GM12872 (cell line): ENCODE data around the gene TXNDC12.

Experiments used
- CTCF ChIP-seq: IDR thresholded peaks from 3 replicates; pipeline ENCODE4 v1.5.1; 2011; ENCODE audit warnings: low read depth, mild to moderate bottlenecking, low read length, moderate library complexity; ENCODE audit not compliant: insufficient read depth

TXNDC12 gene

DNA sequence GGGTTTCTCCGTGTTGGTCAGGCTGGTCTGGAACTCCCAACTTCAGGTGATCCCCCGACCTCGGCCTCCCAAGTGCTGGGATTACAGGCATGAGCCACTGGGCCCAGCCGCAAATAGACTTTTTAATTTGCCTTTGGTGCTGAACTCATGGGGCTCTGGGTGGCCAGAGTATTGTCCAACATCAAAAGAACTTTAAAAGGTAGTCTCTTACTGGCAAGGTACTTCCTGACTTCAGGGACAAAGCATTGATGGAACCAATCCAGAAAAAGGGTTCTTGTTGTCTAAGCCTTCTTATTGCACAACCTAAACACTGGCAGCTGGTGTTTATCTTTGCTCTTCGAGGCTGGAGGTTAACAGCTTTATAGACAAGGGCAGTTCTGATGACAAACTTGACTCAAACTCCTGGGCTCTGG is 17.6 kb downstream of the TXNDC12 start:
- no peak for TF ChIP-seq CTCF

GRCh38 chr1:52034050-52034384 is 21.0 kb downstream of the TXNDC12 start:
- TF ChIP-seq CTCF = no peak

GRCh38 chr1:52033190-52034049 is 21.6 kb downstream of the TXNDC12 start, which contains the start of gene KTI12:
KTI12 (minus strand) TSS chr1:52033810; CDS start chr1:52033761, 49 bp downstream.
- TF ChIP-seq CTCF = no peak

DNA sequence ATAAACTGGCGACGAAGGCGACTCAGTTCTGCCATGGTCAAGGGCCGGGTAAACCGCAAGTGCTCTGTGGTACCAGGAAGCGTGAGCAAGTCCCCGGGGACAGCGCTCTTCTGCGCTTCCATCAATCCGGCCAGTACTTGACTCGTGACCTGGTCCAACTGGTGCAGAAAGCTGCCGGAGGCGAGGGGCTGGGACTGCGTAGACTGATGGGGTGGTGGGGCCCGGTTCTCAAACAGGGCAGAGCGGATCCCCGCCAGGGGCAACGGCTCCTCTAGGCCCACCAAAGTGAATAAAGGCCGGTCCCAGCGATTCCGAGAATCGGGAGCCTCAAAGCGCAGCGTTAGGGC is 22.2 kb downstream of the TXNDC12 start:
- no peak for TF ChIP-seq CTCF

GRCh38 chr1:52032124-52032784 is 22.7 kb downstream of the TXNDC12 start:
- no peak for TF ChIP-seq CTCF

DNA sequence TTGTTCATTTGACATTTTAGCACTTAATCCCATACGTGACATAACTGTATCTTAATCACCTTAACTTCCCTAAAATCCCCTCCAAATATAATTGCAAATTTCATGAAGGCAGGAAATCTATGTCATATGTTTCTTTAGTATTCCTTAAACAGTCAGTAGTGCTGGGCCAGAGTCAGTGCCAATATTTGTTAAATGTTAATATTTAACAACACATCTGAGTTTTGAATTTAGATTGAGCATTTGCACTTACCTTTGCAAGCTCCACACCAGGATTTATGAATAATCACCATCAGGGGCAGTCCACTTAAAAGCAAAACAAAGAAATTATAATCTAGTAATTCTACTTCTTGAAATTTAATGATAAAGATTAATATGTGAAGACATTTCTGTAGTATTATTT is 26.7 kb downstream of the TXNDC12 start:
- no peak for TF ChIP-seq CTCF

DNA sequence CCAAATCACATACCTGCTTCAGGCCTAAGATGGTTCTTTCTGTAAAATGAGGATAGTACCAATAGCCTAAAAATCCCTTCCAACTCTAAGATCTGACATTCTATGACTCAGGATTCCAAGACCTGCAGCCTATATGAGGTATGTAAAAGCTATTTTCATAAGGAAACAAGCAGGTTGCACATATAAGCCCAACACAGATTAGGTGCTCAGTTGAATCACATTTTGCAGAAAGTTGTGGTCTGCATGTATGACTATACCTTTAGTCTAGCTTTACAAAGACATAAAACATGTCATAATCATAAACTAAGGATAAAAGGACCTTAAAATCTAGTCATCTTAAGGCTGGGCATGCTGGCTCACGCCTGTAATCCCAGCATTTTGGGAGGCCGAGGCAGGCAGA is 28.7 kb downstream of the TXNDC12 start:
- TF ChIP-seq CTCF = no peak
